K562 (cell line): ENCODE results near the gene TCEA3. TPM values are rescaled to one million over a fixed set of nuclear protein-coding genes. Genes with fewer than 3 reads are reported as not detected.

Experiments
- BMI1 ChIP-seq: fragments of 150-350 bp; IDR thresholded peaks from 2 replicates; pipeline ENCODE4 v1.6.1; 2014; ENCODE audit warnings: low read length
- BRD4 ChIP-seq: fragments of 200-600 bp; sonication (generic); IDR thresholded peaks from 2 replicates; pipeline ENCODE4 v1.6.1; 2017; ENCODE audit warnings: inconsistent platforms
- CBX2 ChIP-seq: fragments of 200-600 bp; sonication (generic); IDR thresholded peaks from one replicate; pipeline ENCODE4 v1.6.1; 2012; ENCODE audit warnings: mild to moderate bottlenecking, low read length, inconsistent platforms; ENCODE audit not compliant: insufficient read depth, poor library complexity, severe bottlenecking
- CHD1 ChIP-seq: fragments of 200-600 bp; sonication (generic); IDR thresholded peaks from one replicate; pipeline ENCODE4 v1.6.1; 2012; ENCODE audit warnings: mild to moderate bottlenecking, moderate library complexity, low read length, inconsistent platforms
- DLX4 ChIP-seq: fragments of 250-450 bp; sonication (Bioruptor Pico); IDR thresholded peaks from 2 replicates; pipeline ENCODE4 v1.6.1; 2021; ENCODE audit warnings: mild to moderate bottlenecking
- ELF1 ChIP-seq: fragments of 200-800 bp; sonication (Bioruptor generic); IDR thresholded peaks from 2 replicates; pipeline ENCODE4 v1.6.1; 2016; ENCODE audit warnings: missing genetic modification characterization, missing compliant biosample characterization
- GTF2B ChIP-seq: IDR thresholded peaks from 2 replicates; pipeline ENCODE4 v1.6.1; 2011; ENCODE audit not compliant: insufficient read length; ENCODE audit errors: extremely low read depth
- HES1 ChIP-seq: fragments of 450-650 bp; IDR thresholded peaks from 2 replicates; pipeline ENCODE4 v1.6.1; 2016; ENCODE audit warnings: low read depth, mild to moderate bottlenecking, moderate library complexity
- KLF10 ChIP-seq: fragments of 250-450 bp; sonication (Bioruptor Pico); IDR thresholded peaks from 2 replicates; pipeline ENCODE4 v1.6.1; 2021; ENCODE audit warnings: matching md5 sums
- L3MBTL2 ChIP-seq: fragments of 450-650 bp; IDR thresholded peaks from 2 replicates; pipeline ENCODE4 v1.6.1; 2016; ENCODE audit warnings: mild to moderate bottlenecking, moderate library complexity
- NR2C2 ChIP-seq, 2 experiments: fragments of 200-800 bp in 1 of 2; sonication (Bioruptor generic) in 1 of 2; sonication (generic) in 1 of 2; formaldehyde crosslinking in 1 of 2; IDR thresholded peaks; 2 replicates each; pipeline versions ENCODE4 v1.6.1 to v1.8.0; 2016 to 2022; ENCODE audit warnings: mild to moderate bottlenecking in 1 of 2, missing compliant biosample characterization in 1 of 2, missing genetic modification characterization in 1 of 2, missing genetic modification reagents in 1 of 2
- RAD21 ChIP-seq, 2 experiments: fragments of 250-450 bp in 1 of 2; fragments of 450-650 bp in 1 of 2; sonication (Bioruptor Pico) in 1 of 2; formaldehyde crosslinking in 1 of 2; IDR thresholded peaks in 1 of 2; conservative IDR thresholded peaks in 1 of 2; 2 replicates each; pipeline versions ENCODE4 v1.4.0 to v1.8.0; 2020 to 2022; ENCODE audit warnings: mild to moderate bottlenecking in 2 of 2, moderate library complexity in 1 of 2
- TFE3 ChIP-seq: fragments of 450-650 bp; formaldehyde crosslinking; IDR thresholded peaks from 2 replicates; pipeline ENCODE4 v1.4.0; 2020; ENCODE audit warnings: mild to moderate bottlenecking, mixed read lengths
- THAP7 ChIP-seq: fragments of 250-450 bp; sonication (Bioruptor Pico); IDR thresholded peaks from 2 replicates; pipeline ENCODE4 v1.5.0; 2021
- THRB ChIP-seq: fragments of 450-650 bp; formaldehyde crosslinking; conservative IDR thresholded peaks from 2 replicates; pipeline ENCODE4 v1.4.0; 2022; ENCODE audit warnings: mild to moderate bottlenecking, missing genetic modification characterization
- TSC22D4 ChIP-seq: fragments of 450-650 bp; IDR thresholded peaks from 2 replicates; pipeline ENCODE4 v1.6.1; 2016; ENCODE audit warnings: missing genetic modification characterization, missing biosample characterization, control low read depth
- ZFP30 ChIP-seq: fragments of 250-450 bp; sonication (Bioruptor Pico); IDR thresholded peaks from 2 replicates; pipeline ENCODE4 v1.8.0; 2022; ENCODE audit warnings: moderate library complexity, mild to moderate bottlenecking, inconsistent platforms, borderline replicate concordance
- ZNF274 ChIP-seq: IDR thresholded peaks from 2 replicates; pipeline ENCODE4 v1.6.1; 2011; ENCODE audit warnings: low read depth, mild to moderate bottlenecking, low read length, moderate library complexity, borderline replicate concordance
- ZNF3 ChIP-seq: fragments of 250-450 bp; sonication (Bioruptor Pico); IDR thresholded peaks from 2 replicates; pipeline ENCODE4 v1.5.0; 2021; ENCODE audit warnings: mild to moderate bottlenecking, moderate library complexity
- ZNF511 ChIP-seq: sonication (generic); formaldehyde crosslinking; IDR thresholded peaks from 2 replicates; pipeline ENCODE4 v1.8.0; 2022; ENCODE audit warnings: mild to moderate bottlenecking, missing genetic modification reagents
- polyA plus RNA-seq, 8 experiments: library from polyadenylated mRNA; depleted of rRNA in 4 of 8; stranded (reverse) in 5 of 8; unstranded in 3 of 8; fragments of >200 nt; fragmentation: Nextera tagmentation in 2 of 8; fragmentation: Illumina TruSeq in 1 of 8; extraction: Ambion mirVana in 2 of 8; extraction: Trizol in 1 of 8; gene quantifications; 2 replicates each; pipeline versions ENCODE4 v1.2.1 to v1.2.3, GENCODE V29; 2011 to 2014; ENCODE audit warnings: inconsistent platforms in 1 of 8, missing spikeins in 1 of 8
- total RNA-seq, 7 experiments: library from RNA; depleted of rRNA in 6 of 7; stranded (reverse); fragments of >200 nt in 6 of 7; fragmentation: Illumina TruSeq in 2 of 7; extraction: Trizol in 2 of 7; gene quantifications; 2 replicates each; pipeline versions ENCODE4 v1.2.1 to v1.2.3, GENCODE V29; 2011 to 2021; ENCODE audit warnings: low replicate concordance in 1 of 7

Gene TCEA3
- total and polyA plus RNA-seq, 9 of the 15 experiments (the other 6 are each of a cell fraction or from before 2014, with no cell fraction given), result 0.03 to 0.55 (median 0.36) TPM

- TF ChIP-seq ZFP30 (CRISPR knock-in tag) (no peak), HES1 (peak; percentile 56; the same call in 1 of the 2 replicates), TSC22D4 (no peak), RAD21 (CRISPR knock-in tag; conservative IDR thresholded peaks at IDR 0.05 in 1 of 2, IDR thresholded peaks at IDR 0.05 in 1 of 2) (no peak; a peak in 1 of 4 replicates), NR2C2 (CRISPR knock-in tag; IDR thresholded peaks at IDR 0.05) (peak; percentile 33; the same call in 1 of the 2 replicates), NR2C2 (tag; IDR thresholded peaks at IDR 0.05) (peak; percentile 87), CHD1 (no peak), BRD4 (no peak), BMI1 (no peak), CBX2 (no peak), KLF10 (CRISPR knock-in tag) (no peak), THRB (0 out of 2 replicates have a peak, but pooled peaks have one; percentile 47), GTF2B (no peak), ZNF511 (CRISPR knock-in tag) (peak; percentile 45), L3MBTL2 (peak; percentile 98), DLX4 (CRISPR knock-in tag) (no peak), ZNF274 (no peak), THAP7 (CRISPR knock-in tag) (no peak), ZNF3 (CRISPR knock-in tag) (0 out of 2 replicates have a peak, but pooled peaks have one; percentile 11), ELF1 (tag) (peak; percentile 65; the same call in 1 of the 2 replicates), TFE3 (no peak; the same call in 1 of the 2 replicates)
Observed at GRCh38 chr1:23344111-23344986, 80.2 kb downstream of the TCEA3 start, which contains the start of gene HNRNPR (continued).
